ENCODE results near the gene MGAT4D. TPM values are rescaled to one million over a fixed set of nuclear protein-coding genes. Genes with fewer than 3 reads are reported as not detected.

Gene MGAT4D
- total RNA-seq, 1 donor from 2014 or later: not detected

- no peaks in the 10 kb centered on the region for H3K27me3 Mint-ChIP-seq
- no peak overlapping the region for H3K27ac Mint-ChIP-seq
- peaks cover 4% of the 10 kb centered on the region for H3K9me3 Mint-ChIP-seq
- no peak for DNase-seq (ENCODE audit: extremely low spot score, unreplicated experiment)
- no peaks in the 10 kb centered on the region for H3K36me3 Mint-ChIP-seq
- no peaks in the 10 kb centered on the region for H3K4me1 Mint-ChIP-seq (ENCODE audit: unreplicated experiment)
- TF ChIP-seq CTCF (conservative IDR thresholded peaks at IDR 0.05): no peak
- H3K4me3 Mint-ChIP-seq: no peak overlapping the region
Measured at GRCh38 chr4:140483445-140483844, 14.6 kb downstream of the MGAT4D start.

GRCh38 chr4:140472156-140472555, 25.9 kb downstream of the MGAT4D start:
- Mint-ChIP-seq H3K27me3 (peaks cover 13% of the 10 kb centered on the region), H3K4me1 (ENCODE audit: unreplicated experiment) (no peaks in the 10 kb centered on the region)

DNA sequence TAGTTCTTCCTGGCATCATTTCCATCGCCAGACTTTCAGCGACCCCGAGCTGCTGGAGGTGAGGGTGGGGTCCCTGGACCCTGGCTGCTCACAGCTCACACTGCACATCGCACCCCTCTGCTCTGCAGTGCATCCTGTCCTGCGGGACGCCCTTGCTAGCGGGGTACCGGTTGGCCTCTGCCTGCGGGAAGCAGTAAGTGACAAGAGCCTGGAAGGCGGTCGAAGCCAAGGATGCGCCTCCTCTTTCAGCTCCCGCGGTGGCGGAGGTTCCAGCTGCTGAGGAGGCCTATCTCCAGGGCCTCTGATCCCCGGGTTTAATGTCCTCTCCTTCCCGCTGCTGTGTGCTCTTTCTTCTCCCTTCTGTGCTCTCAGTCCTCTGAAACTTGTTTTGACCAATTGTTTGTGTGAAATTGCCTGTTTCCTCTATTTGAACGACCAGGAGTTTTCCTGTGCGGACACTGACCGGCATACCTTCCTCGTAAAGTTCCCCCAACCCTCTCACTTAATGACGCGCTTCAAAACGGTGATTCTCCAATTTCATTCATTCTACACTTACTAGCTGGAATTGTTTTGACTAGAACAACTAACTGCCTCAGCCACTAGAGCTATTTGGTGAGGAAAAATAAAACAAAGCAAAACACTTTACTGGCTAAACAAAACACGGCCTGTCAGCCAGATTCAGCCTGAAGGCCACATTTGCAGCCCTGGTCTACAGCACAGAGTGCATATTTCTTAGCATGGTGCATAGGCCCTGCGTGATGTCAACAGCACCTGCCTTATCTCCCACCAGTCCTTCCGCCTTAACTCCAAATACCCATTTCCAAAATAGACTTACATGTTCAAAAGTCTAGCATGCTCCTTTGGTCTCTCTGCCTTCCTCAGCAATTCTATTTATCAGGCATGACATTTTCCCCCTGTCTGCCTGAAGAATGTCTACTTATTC, 28.0 kb downstream of the MGAT4D start:
- Mint-ChIP-seq H3K27me3 (peaks cover 16% of the 10 kb centered on the region), H3K27ac (no peak overlapping the region), H3K4me3 (no peak overlapping the region), H3K9me3 (no peaks in the 10 kb centered on the region), H3K36me3 (no peaks in the 10 kb centered on the region), H3K4me1 (ENCODE audit: unreplicated experiment) (no peaks in the 10 kb centered on the region)
- no peak for TF ChIP-seq CTCF (conservative IDR thresholded peaks at IDR 0.05)
- DNase-seq (ENCODE audit: extremely low spot score, unreplicated experiment): no peak

More at GRCh38 chr4:140472156-140472555, 25.9 kb downstream of the MGAT4D start:
- Mint-ChIP-seq H3K4me3 (no peak overlapping the region), H3K36me3 (no peaks in the 10 kb centered on the region), H3K27ac (no peak overlapping the region), H3K9me3 (no peaks in the 10 kb centered on the region)
- DNase-seq (ENCODE audit: extremely low spot score, unreplicated experiment): no peak
- no peak for TF ChIP-seq CTCF (conservative IDR thresholded peaks at IDR 0.05)

DNA sequence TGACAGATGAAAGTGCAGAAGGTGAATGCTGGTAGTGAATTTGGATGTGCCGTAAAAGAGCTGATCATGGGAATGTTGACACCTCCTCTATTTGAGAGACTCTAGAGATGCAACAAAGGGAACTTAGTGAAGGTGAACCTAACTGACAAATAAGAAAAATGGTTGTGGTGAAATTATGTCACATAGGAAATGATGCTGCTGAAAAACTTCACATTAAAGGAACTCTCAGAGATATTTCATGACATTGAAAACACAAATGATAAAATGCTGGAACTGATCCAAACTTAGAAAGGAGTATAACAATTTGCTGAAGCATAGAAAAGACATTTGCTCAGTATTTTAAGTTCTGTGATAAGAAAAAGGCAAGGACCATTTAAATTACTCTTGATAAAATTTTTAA, 31.9 kb downstream of the MGAT4D start:
- no peak for TF ChIP-seq CTCF (conservative IDR thresholded peaks at IDR 0.05)
- H3K27ac Mint-ChIP-seq: no peak overlapping the region
- H3K27me3 Mint-ChIP-seq: peaks cover 14% of the 10 kb centered on the region
- no peaks in the 10 kb centered on the region for H3K36me3 Mint-ChIP-seq
- H3K9me3 Mint-ChIP-seq: no peaks in the 10 kb centered on the region
- no peak overlapping the region for H3K4me3 Mint-ChIP-seq
- DNase-seq (ENCODE audit: extremely low spot score, unreplicated experiment): no peak
- H3K4me1 Mint-ChIP-seq (ENCODE audit: unreplicated experiment): no peaks in the 10 kb centered on the region

DNA sequence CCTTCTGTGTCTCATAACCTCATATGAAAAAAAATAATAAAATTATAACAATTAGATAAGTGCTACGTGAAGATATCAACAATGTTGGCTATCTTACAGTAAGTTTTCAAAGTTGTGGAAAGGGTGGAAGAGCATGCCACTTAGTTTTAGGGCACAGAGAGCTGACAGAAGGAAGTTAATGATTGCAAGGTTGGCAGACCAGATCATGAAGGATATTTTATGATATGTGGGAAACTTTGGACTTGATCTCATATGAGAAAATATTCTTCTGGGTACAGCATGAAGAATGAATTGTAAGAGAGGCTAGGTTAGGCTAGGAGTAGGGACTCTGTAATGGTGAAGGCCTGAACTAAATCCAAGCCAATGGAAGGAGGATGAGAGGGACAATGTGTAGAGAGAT, 34.5 kb downstream of the MGAT4D start:
- peaks cover 4% of the 10 kb centered on the region for H3K27me3 Mint-ChIP-seq
- H3K9me3 Mint-ChIP-seq: no peaks in the 10 kb centered on the region
- no peak overlapping the region for H3K4me3 Mint-ChIP-seq
- H3K27ac Mint-ChIP-seq: no peak overlapping the region
- no peaks in the 10 kb centered on the region for H3K36me3 Mint-ChIP-seq
- no peak for TF ChIP-seq CTCF (conservative IDR thresholded peaks at IDR 0.05)
- no peaks in the 10 kb centered on the region for H3K4me1 Mint-ChIP-seq (ENCODE audit: unreplicated experiment)
- DNase-seq (ENCODE audit: extremely low spot score, unreplicated experiment): no peak

Measured in type B pancreatic cell (in vitro differentiated cells).